Activated T-cell treated with anti-CD3 and anti-CD28 coated beads for 4 hours (primary cell): ENCODE measurements around the gene ZNF410.

Experiments
- DNase-seq: peaks from one replicate; pipeline ENCODE4 v3.0.0-alpha.2; 2020

The ZNF410 gene

GRCh38 chr14:73958591-73958990 lies 71.9 kb downstream of the ZNF410 start:
- no peak for DNase-seq

GRCh38 chr14:73961192-73961591 lies 74.5 kb downstream of the ZNF410 start:
- no peak for DNase-seq

GRCh38 chr14:73965216-73965615 lies 78.6 kb downstream of the ZNF410 start:
- no peak for DNase-seq

GRCh38 chr14:73968885-73969284 lies 82.2 kb downstream of the ZNF410 start:
- no peak for DNase-seq

- DNase-seq: no peak
These were observed 86.8 kb downstream of the ZNF410 start for GRCh38 chr14:73973497-73973896.

- DNase-seq: no peak
These were observed 89.5 kb downstream of the ZNF410 start for GRCh38 chr14:73976125-73976524.

- DNase-seq: no peak
These were observed 91.2 kb downstream of the ZNF410 start for GRCh38 chr14:73977896-73978295.
